GM19328 (cell line): ENCODE measurements around the gene INPP5A.
"Not testable (repeated sequence)": the region's sequence is repeated elsewhere in the genome, so short reads cannot be mapped to it uniquely, and the experiment has no call there.

Source experiments
- ATAC-seq: cut with Tn5 transposase; IDR thresholded peaks from one replicate; pipeline ENCODE4 v1.9.1; 2021; ENCODE audit warnings: mild to moderate bottlenecking, moderate library complexity; ENCODE audit not compliant: unreplicated experiment

The INPP5A gene

GRCh38 chr10:132729810-132730572 lies 192.4 kb downstream of the INPP5A start:
- ATAC-seq = no peak

GRCh38 chr10:132730573-132730953 lies 193.0 kb downstream of the INPP5A start:
- ATAC-seq = no peak

GRCh38 chr10:132732518-132732917 lies 194.9 kb downstream of the INPP5A start:
- ATAC-seq = no peak

GRCh38 chr10:132733926-132734325 lies 196.3 kb downstream of the INPP5A start:
- no peak for ATAC-seq

DNA sequence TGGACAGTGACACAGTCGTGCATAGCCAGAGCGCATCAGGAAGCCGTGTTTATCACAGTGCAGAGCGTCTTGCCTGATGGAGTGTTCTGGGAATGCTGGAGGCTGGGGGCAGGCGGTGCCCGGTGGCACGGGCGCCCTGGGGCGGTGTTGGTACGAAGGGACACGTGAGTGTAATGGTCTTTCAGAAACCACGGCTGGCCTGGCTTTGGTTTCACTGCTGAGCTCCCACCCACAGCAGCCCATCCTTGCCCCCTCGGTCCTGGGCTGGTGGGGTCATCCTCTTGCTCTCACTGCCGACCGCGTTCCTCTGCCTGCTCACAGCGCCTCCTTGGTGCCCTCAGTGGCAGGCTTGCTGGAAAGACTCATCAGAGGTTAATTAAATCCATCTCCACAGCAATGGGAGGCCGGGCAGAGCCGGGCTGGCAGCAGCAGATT lies 197.8 kb downstream of the INPP5A start:
- no peak for ATAC-seq

DNA sequence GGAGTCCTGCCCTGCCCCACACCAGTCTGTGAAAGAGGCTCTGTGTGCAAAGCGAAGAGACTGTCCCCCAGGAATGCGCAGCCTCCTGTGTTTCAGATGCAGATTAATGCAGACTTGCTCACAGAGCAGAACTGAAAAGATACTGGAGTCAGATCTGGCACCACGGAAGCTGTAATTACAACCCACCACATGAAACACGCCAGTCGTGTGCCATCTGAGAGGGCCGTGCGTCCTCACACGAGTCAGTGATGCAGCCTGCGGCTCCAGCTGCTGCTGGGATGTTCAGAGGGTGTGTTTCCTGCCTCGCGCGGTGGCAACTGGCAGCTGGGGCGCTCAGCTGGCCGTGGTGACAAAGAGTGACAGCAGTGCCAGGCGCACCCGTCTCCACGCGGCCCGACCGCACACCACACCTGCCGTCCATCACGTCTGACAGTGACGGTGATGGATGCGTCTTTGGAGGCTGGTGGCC lies 198.4 kb downstream of the INPP5A start:
- ATAC-seq = no peak

DNA sequence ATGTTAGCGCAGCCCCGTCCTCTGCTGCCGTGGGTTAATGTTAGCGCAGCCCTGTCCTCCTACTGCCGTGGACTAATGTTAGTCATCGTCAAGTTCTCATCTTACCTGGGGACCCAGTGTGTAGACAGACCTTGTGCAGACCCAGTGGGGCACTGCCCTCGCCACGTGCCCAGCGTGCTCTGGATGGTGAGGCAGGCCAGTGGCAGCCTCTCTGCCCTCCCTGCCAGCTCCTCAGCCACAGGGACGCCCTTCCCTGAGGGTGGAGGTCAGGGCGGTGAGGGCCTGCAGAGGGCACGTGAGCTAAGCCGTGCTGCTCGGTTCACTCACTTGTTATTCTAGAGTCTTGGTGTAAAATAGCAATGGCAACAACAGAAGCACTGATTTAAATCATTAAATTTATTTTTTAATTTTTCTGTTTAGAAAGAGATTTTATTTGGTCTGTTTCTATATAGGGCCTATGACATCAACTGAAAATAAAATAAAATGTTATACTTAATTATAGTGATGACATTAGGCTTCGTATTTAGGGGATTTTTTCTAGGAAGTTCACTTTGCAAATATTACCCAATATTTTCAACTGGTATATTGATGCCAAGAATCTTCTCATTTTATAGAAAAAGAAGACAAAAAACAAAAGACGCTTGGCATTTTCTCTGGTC lies 199.9 kb downstream of the INPP5A start:
- no peak for ATAC-seq

DNA sequence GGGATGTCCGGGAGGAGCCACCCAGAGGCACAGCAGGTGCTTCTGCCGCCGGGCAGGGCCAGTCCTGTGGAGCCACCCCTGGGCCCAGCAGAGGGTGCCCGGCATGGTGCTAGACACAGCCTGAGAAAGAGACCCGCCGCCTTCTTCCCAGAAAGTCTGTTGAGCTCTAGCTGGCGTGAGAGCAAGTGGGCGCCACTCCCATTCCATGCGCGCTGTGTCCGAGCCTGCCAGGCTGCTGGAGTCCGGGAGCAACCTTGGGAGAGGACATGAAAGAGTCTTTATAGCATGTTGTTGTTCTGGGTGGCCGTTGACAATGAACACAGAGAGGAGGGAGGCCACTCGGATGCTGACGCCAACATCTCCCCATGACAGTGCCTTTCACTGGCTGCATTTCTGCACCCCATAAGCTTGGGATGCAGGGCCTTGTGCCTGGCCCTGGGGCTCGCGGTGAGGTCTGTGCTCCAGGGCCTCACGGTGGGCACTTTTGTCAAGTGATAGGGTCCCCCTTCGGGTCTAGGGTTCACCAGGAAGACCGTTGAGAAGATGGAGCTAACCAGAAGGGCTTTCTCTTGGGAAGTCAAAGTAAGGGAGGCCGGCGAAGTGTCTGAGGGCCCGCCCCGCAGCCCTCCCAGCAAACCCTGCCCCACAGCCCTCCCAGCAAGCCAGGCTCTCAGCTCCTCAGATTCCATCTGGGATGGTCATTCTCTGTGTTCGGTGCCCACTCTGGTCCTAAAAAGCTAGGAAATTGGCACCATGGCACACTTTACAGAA lies 201.1 kb downstream of the INPP5A start:
- no peak for ATAC-seq

DNA sequence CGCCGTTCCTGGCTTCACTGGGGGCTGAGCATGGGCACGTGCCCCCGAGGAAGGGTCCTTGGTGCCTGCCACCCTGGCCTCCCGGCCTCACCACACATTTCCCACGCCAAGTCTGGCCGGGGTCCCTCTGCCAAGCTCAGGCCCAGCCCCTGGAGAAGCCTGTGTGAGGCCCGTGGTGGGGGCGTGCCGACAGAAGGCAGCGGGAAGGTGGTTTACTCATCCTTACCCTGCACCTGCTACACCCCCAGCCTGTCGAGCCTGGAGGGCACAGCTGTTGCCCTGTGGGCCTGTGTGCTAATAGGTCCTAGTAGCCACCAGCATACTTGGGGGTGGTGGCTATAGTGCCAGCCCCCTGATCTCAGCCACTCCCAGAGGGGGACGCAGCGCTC lies 201.6 kb downstream of the INPP5A start:
- ATAC-seq = no peak

DNA sequence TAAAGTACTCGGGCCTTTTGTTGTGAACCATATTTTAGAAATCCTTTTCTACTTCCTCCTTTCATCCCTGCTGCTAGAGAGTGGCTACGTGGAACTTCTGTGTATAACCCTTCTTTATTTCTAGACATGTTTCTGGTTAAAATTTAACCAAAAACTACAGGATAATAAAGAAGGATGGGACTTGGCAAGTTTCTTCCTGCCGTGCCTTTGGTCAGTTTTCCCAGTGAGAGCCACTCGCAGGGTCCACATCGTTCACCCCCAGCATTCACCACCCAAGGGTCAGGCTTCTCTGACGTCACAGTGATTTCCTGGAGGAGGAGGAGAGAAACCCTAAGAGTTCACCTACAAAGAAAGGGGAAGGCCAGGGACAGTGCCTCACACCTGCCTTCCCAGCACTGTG lies 203.0 kb downstream of the INPP5A start:
- no peak for ATAC-seq

- ATAC-seq = no peak
These were observed 204.7 kb downstream of the INPP5A start for GRCh38 chr10:132742167-132742836.

DNA sequence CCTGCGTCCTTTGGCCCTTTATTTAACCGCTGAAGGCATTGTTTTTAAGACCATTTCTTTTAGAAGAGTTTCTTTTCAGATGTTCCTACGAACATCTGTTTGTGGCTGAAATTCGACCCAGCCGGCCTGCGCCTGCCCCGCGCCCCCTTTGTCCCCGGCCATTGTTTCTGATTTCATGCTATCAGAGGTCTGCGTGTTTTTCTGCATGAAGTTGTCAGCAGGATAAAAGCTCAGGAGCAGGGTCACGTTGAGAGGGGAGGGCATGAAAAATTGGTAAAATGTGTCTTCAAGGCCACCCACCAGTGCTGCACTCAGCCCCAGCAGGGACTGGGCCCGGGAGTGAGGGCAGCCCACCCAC lies 205.2 kb downstream of the INPP5A start:
- ATAC-seq = no peak

DNA sequence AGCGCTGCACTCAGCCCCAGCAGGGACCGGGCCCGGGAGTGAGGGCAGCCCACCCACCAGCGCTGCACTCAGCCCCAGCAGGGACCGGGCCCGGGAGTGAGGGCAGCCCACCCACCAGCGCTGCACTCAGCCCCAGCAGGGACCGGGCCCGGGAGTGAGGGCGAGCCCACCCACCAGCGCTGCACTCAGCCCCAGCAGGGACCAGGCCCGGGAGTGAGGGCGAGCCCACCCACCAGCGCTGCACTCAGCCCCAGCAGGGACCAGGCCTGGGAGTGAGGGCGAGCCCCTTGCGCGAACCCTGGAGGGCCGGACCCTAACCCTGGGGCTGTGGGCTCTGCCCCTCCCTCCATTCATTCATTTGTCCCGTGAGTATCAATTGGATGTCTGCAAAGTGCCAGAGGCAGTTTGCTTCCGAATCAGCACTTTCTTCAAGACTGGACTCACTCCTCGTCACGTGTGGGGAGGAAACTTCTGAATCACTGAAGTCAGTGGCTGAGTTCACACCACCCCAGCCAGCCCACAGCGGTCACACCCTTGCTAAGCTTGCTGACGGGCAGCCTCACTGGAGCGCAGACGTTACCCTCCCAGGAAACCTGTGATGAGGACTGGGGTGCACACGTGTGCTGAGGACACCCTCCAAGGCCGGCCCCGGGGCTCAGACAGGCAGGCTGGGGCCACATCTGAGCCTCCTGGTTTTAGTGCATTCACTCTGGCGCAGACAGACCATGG lies 205.8 kb downstream of the INPP5A start:
- not testable (repeated sequence) for ATAC-seq

DNA sequence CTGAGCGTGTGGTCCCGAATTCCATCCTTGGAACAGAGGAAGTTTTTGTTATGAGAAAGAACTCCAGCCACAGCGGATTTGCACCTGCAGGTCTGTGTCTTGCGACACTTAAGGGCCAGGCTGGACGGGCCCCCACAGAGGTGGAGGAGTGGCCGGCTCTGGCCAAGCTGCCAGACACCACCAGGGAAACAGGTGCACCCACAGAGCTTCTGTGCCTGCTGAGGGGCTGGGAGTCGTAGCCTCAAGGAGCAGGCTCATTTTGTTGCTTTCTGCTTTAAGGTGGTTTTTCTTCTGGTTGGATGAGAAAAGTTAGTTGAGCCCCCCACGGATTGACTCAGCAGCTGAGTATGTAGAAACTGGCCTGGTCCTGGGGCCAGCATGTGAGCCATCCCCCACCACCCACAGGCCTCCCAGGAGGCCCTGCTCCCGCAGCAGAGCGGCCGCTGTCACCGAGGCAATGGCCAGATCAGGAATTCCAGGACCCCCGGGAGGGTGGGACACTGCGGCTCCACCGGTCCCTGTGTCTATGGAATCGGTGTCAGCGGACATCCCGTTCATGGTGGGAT lies 206.4 kb downstream of the INPP5A start:
- no peak for ATAC-seq

DNA sequence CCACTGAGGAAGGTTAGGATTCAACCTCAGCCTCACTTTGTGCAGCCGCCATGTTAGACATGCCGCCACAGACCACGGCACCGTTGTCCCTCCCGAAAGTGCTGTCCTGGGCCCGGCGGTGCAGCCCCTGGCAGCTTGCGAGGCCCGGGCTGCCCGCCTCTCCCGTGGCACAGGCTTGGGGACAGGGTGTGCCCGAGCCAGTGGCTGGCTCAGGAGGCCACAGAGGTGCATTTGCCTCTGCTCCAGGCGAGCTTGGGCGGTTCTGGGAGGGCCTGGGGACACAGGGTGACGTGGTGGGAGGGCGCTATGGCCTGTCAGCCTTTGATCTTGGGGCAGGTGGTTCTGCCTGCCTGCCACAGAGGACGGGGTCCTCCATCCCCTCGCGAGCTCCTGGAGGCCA lies 207.3 kb downstream of the INPP5A start:
- ATAC-seq = no peak

- no peak for ATAC-seq
These were observed 207.9 kb downstream of the INPP5A start for GRCh38 chr10:132745511-132745910.

DNA sequence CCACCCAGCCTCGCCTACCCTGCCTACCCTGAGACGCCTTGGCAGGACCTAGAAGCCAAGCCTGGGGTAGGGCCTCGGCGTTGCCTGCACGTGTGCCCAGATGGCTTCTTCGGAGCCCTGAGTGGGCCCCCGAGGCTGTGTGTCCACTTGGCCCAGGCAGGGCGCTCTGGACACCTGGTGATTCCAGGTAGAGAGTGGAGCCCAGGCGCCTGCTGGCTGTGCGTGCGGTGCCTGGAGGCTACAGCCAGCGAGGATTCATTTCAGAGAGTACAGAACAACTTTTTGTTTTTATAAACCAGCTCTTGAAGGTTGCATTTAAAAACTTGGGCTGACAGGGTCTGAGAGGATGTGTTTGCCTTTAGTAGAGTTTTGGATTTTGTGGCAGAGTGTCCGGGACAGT lies 208.4 kb downstream of the INPP5A start:
- no peak for ATAC-seq

DNA sequence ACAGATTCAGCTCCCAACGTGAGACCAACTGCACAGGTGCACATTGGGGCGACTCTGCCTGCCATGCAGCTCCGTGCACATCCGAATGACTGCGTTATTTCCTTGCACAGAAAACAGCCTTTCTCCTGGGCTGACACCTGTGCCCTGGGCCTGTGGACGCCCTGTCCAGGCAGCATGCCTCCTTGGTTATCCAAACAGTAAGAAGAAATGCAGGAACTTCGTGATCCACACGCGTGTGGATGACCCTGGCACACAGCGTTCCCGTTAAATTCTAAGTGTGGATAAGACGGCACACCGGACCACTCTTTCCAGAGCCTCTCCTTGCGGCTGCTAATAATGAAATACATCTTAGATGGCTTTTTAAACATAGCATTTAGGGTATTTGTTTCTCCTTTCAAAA lies 208.8 kb downstream of the INPP5A start:
- ATAC-seq = no peak

- ATAC-seq = no peak
These were observed 209.4 kb downstream of the INPP5A start for GRCh38 chr10:132746801-132747625.
